Measurements from ENCODE around the gene ANKRD13A.
"Not testable (repeated sequence)": the region's sequence is repeated elsewhere in the genome, so short reads cannot be mapped to it uniquely, and the experiment has no call there.

ANKRD13A gene

DNA sequence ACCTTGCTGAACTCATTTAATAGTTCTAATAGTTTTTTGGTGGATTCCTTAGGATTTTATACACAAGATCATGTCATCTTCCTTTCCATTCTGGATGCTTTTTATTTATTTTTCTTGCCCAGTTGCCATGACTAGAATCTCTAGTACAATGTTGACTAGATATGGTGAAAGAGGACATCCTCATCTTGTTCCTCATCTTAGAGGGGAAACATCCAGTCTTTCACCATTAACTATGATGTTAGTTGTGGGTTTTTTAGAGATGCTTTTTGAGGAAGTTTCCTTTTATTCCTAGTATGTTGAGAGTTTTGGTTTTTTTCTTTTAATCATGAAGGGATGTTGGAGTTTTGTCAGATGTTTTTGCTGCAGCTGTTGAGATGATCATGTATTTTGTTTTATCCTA is 8.7 kb downstream of the ANKRD13A start:
- no peak for DNase-seq (ENCODE audit: low read depth in 2 of 2)

DNA sequence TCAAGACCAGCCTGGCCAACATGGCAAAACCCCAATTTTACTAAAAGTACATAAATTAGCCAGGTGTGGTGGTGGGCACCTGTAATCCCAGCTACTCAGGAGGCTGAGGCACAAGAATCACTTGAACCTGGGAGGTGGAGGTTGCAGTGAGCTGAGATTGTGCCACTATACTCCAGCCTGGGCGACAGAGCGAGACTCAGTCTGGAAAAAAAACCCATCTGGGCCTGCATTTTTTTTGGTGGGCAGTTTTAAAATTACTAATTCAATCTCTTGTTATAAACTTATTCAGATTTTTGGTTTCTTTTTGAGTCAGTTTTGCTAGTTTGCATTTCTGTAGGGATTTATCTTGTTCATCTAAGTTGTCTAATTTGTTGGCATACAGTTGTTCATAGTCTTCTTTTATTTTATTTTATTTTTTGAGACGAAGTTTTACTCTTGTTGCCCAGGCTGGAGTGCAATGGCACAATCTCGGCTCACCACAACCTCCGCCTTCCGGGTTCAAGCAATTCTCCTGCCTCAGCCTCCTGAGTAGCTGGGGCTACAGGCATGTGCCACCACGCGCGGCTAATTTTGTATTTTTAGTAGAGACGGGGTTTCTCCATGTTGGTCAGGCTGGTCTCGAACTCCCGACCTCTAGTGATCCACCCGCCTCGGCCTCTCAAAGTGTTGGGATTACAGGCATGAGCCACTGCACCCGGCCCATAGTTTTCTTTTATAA is 9.6 kb downstream of the ANKRD13A start:
- not testable (repeated sequence) for DNase-seq (ENCODE audit: low read depth in 2 of 2)

DNA sequence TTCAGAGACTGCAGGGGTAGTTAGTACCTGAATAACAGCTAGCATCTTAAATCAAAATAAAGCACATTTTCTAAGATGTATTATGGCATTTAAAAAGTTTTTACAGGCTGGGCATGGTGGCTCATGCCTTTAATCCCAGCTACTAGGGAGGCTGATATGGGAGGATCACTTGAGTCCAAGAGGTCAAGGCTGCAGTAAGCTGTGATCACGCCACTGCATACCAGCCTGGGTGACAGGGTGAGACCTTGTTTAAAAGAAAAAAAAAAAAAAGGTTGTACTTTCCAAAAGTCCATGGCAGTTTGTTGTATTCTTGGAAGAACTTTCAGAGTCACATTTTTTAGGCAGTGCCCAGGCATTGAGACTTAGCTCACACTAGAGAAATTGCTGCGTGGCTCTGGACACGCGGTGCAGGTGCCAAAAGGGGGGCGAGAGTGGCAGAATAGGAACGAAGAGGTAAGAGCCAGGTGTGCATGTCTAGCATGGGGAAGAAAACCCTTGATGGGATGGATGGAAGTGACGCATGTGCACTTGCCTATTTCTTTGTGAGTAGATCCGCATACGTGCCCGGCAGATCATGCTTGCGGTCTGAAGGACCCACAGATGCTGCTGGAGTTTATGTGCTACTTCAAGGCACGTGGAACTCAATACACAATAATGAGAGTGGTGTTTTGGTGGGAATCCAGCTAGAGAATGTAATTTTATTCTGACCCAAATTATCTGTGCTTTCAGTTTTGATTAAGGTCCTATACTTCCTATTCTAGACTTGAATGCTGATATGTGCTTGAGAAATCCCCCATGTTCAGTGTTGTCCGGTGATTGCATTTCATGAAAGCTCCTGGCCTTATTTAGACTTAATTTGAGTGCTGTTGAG is 11.9 kb downstream of the ANKRD13A start:
- no peak for DNase-seq (ENCODE audit: low read depth in 2 of 2)

DNA sequence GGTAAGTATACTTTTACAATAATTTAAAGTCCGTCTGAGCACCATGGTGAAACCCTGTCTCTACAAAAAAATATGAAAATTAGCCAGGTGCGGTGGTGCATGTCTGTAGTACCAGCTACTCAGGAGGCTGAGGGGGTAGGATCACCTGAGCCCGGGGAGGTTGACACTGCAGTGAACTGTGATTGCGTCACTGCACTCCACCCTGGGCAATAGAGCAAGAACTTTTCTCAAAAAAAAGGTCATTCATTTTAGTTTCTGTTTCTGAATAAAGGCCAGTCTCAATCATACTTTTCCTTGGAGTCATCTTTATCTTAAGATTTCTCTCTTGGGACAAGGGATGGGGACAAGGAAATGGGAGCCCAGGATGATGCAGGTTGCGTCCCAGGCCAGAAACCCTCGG is 12.9 kb downstream of the ANKRD13A start:
- no peak for DNase-seq (ENCODE audit: low read depth in 2 of 2)

- no peak for DNase-seq (ENCODE audit: low read depth in 2 of 2)
These were observed 13.4 kb downstream of the ANKRD13A start for GRCh38 chr12:110012659-110013058.

DNA sequence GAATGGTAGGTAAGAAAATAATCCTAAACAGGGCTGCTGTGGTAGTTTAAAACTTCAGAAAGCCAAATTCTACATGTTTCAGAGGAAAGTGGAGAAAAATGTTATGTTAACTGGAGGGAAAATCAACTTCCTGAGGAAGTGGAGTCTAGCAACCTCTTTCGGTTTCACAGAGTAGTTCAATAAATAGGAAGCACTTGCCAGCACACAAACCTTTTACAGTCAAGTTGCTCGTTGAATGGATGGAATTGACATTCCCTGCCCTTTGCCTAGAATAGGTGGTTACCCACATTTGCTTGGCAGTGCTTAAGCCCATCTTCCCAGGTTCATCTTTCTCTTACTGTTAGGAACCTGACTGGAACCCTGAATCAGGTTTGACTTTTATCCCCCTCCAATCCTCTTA is 15.9 kb downstream of the ANKRD13A start:
- DNase-seq (ENCODE audit: low read depth in 2 of 2), result no peak

DNA sequence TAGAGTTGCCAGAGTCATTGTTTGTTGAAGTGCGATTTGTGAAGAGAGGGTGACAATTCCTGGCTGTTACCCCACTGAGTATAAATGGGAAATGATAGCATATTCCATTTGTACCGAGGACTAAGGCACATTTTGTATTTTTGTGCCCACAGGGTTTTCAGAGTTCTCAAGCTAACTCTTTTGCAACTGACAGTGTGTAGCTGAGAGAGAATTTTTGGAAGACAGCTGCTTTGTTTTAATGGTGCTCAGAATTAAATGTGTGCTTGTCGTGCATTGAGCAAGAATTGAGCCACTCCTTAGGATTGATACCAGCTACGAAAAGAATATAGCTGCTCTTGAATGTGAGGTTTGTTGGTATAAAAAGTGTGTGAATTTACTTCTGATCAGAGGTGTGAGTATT is 21.7 kb downstream of the ANKRD13A start:
- no peak for DNase-seq (ENCODE audit: low read depth in 2 of 2)

GRCh38 chr12:110023059-110023980 is 24.1 kb downstream of the ANKRD13A start:
- DNase-seq (ENCODE audit: low read depth in 2 of 2), result no peak

DNA sequence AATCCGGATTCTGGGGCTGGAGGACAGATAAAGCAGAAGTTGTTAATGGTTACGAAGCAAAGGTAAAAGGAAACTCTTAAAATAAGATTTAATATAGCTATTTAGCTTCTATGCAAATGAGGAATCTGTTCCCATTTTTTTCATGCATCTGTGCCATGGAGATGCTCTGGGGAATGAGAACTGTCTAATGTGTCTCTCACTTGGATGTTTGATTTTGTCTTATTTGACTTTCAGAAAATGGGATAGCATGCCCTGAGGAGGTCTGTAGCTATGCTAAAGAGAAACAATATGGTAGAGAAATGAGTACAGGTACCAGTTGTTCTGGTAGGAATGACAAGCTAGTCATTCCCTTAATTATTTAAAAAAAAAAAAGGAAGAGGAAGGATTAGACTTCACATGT is 24.8 kb downstream of the ANKRD13A start:
- DNase-seq (ENCODE audit: low read depth in 2 of 2), result no peak

GRCh38 chr12:110028323-110028722 is 29.1 kb downstream of the ANKRD13A start:
- no peak for DNase-seq (ENCODE audit: low read depth in 2 of 2)

GRCh38 chr12:110029290-110029815 is 30.1 kb downstream of the ANKRD13A start:
- DNase-seq (ENCODE audit: low read depth in 2 of 2), result no peak

- no peak for DNase-seq (ENCODE audit: low read depth in 2 of 2)
These were observed 34.7 kb downstream of the ANKRD13A start for GRCh38 chr12:110033888-110034287.

- DNase-seq (ENCODE audit: low read depth in 2 of 2), result no peak
These were observed 36.4 kb downstream of the ANKRD13A start for GRCh38 chr12:110035534-110036104.

GRCh38 chr12:110037315-110037714 is 38.1 kb downstream of the ANKRD13A start:
- DNase-seq (ENCODE audit: low read depth in 2 of 2), result no peak

DNA sequence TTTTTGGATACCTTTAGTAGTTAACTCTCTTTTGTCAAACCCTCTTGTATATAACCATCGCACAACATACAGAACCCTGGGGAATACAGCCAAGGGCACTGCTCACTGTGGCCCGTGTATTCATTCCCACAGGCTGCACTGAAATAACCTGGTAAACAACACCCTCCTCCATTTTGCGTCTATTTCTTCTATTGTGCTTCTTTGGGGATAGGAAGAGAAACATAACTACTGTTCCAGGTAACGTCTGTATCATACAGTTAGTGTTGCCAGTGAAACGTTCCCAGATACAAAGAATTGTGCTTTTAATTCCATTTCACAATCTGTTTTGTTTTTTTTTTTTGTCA is 39.5 kb downstream of the ANKRD13A start:
- DNase-seq (ENCODE audit: low read depth in 2 of 2), result no peak

DNA sequence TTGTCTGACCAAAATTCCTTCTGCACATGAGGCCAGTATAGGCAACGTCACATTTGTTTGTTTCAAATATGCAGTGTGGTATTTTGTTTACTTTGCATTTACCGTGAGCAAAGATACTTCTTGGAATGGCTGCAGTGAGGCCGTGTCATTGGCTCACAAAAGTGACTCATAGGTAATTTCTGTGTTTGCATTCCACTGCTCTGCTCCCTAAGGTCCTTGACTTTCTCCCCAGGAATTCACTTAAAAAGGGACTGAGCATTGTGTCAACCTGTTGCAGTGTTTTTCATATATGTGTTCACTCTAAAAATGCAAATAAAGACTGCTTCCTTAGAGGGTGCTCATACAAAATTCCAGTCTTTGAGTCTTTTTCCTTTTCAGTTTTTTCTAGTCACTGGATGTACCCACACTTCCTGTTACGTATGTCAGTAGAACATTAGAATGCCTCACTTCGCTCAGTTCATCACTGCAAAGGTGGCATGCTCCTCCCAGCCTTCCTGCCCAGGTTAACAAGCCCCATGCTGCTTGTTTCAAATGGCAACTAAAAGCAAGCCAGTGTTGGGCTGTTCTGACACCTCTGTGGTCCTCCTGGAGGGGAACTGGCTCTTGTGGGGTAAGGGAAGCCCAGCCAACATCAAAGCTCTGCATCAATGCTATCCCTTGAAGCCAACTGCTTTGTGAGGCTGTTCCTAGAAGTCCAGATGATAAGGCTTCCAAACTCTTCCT is 40.0 kb downstream of the ANKRD13A start:
- DNase-seq (ENCODE audit: low read depth in 2 of 2), result no peak

- DNase-seq (ENCODE audit: low read depth in 2 of 2), result no peak
These were observed 43.0 kb downstream of the ANKRD13A start for GRCh38 chr12:110042264-110042663.

- DNase-seq (ENCODE audit: low read depth in 2 of 2), result no peak
These were observed 47.4 kb downstream of the ANKRD13A start for GRCh38 chr12:110046451-110047187.

GRCh38 chr12:110047297-110047940 is 48.2 kb downstream of the ANKRD13A start:
- no peak for DNase-seq (ENCODE audit: low read depth in 2 of 2)
